CD4-positive, alpha-beta T cell (primary cell): ENCODE results near the gene PAK6. TPM values are rescaled to one million over a fixed set of nuclear protein-coding genes. Genes with fewer than 3 reads are reported as not detected.
A peak's percentile ranks its signal among the peaks of the same experiment; 100 is the strongest.

Experiments
- ATAC-seq: fragments of 200-7000 bp; cut with Tn5 transposase; one replicate; pipeline ENCODE4 v1.10.0; 2022; ENCODE audit warnings: mild to moderate bottlenecking; ENCODE audit not compliant: poor library complexity
- CTCF ChIA-PET: fragments of 350-600 bp; sonication (Branson Sonifier 250); formaldehyde crosslinking; loops from one replicate; lab custom pipeline; 2021; ENCODE audit warnings: antibody characterized with exemption, inconsistent platforms; lab: Charles Lee
- POLR2A ChIA-PET: fragments of 350-600 bp; sonication (Branson Sonifier 250); formaldehyde crosslinking; loops from one replicate; lab custom pipeline; 2021; ENCODE audit warnings: antibody characterized with exemption, inconsistent platforms; lab: Charles Lee
- DNase-seq, 14 experiments: peaks; one replicate each; pipeline ENCODE4 v3.0.0-alpha.2; 2013 to 2020; ENCODE audit warnings: mixed read lengths in 2 of 14
- H3K27ac ChIP-seq, 2 donors: one replicate each; pipeline versions ENCODE4 v1.5.1 to v1.7.0; 2013; ENCODE audit warnings: low read length in 2 of 2, low read depth in 1 of 2, mild to moderate bottlenecking in 1 of 2
- H3K27me3 ChIP-seq, 2 experiments: 1 replicate in 1 of 2; 2 replicates in 1 of 2; pipeline versions ENCODE4 v1.6.1 to v1.7.0; 2013; ENCODE audit warnings: low read length in 2 of 2, control low read depth in 1 of 2, mild to moderate bottlenecking in 1 of 2, moderate library complexity in 1 of 2; ENCODE audit not compliant: insufficient read depth in 2 of 2, control insufficient read depth in 1 of 2
- H3K36me3 ChIP-seq: one replicate; pipeline ENCODE4 v1.6.1; 2013; ENCODE audit warnings: low read length, control low read depth; ENCODE audit not compliant: insufficient read depth
- H3K4me1 ChIP-seq: one replicate; pipeline ENCODE4 v1.6.1; 2013; ENCODE audit warnings: low read length, control low read depth; ENCODE audit not compliant: insufficient read depth
- H3K4me3 ChIP-seq: one replicate; pipeline ENCODE4 v1.5.1; 2013; ENCODE audit warnings: mild to moderate bottlenecking, low read length, moderate library complexity
- H3K9me3 ChIP-seq, 2 experiments: 1 replicate in 1 of 2; 2 replicates in 1 of 2; pipeline versions ENCODE4 v1.6.1 to v1.7.0; 2013; ENCODE audit warnings: low read length in 2 of 2, mild to moderate bottlenecking in 2 of 2, control low read depth in 1 of 2, moderate library complexity in 1 of 2; ENCODE audit not compliant: control insufficient read depth in 1 of 2, insufficient read depth in 1 of 2
- H3K27ac Mint-ChIP-seq: one replicate; pipeline ENCODE4 v1.8.0; 2020; ENCODE audit warnings: mixed read lengths
- H3K27me3 Mint-ChIP-seq: one replicate; pipeline ENCODE4 v1.8.0; 2021; ENCODE audit warnings: mixed read lengths
- H3K36me3 Mint-ChIP-seq: one replicate; pipeline ENCODE4 v1.8.0; 2021; ENCODE audit warnings: low read depth, mixed read lengths
- H3K4me1 Mint-ChIP-seq: one replicate; pipeline ENCODE4 v1.8.0; 2021; ENCODE audit warnings: low read depth, mixed read lengths
- H3K4me3 Mint-ChIP-seq: one replicate; pipeline ENCODE4 v1.8.0; 2020; ENCODE audit warnings: mild to moderate bottlenecking, mixed read lengths
- H3K9me3 Mint-ChIP-seq: one replicate; pipeline ENCODE4 v1.8.0; 2020; ENCODE audit warnings: mixed read lengths
- intact Hi-C, 2 experiments: fragments of 100-400 bp; cut with DNase I in 1 of 2; cut with micrococcal nuclease in 1 of 2; formaldehyde crosslinking; loops; one replicate each; pipeline versions ENCODE4 v1.15.1 to v1.9.0; 2023 to 2025; cut with DNase I, micrococcal nuclease
- total RNA-seq, 174 experiments: library from RNA in 2 of 174; stranded (reverse) in 2 of 174; gene quantifications; one replicate each; pipeline ENCODE4 v1.2.3 and lab custom pipeline; 2021 to 2026
- TF ChIP-seq, protein P1 (sequence below): fragments of 200-600 bp; IDR thresholded peaks from one replicate; pipeline ENCODE4 v1.8.0; 2022; ENCODE audit warnings: antibody characterized with exemption, mild to moderate bottlenecking

PAK6 gene
- total RNA-seq, 2 experiments from 2014 or later: 0.34 to 0.36 TPM

DNA sequence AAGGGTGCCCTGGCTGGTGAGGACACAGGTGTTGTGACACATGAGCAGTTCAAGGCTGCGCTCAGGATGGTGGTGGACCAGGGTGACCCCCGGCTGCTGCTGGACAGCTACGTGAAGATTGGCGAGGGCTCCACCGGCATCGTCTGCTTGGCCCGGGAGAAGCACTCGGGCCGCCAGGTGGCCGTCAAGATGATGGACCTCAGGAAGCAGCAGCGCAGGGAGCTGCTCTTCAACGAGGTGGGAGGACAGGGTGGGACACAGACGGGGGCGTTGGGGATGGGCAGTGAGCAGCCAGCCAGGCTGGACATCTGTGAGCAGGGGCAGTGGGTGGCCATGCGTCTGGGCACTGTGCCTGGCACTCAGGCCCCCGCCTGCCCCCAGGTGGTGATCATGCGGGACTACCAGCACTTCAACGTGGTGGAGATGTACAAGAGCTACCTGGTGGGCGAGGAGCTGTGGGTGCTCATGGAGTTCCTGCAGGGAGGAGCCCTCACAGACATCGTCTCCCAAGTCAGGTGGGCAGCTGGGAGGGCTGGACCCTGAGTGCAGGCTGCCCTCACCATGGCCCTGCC lies 33.7 kb downstream of the PAK6 start:
- Histone ChIP-seq H3K9me3 (peaks cover 0 to 5% of the 10 kb centered on the region in 2 experiments), H3K36me3 (no peaks in the 10 kb centered on the region), H3K27me3 (peaks cover 2 to 3% of the 10 kb centered on the region in 2 experiments), H3K4me3 (no peak overlapping the region), H3K4me1 (peaks cover 7% of the 10 kb centered on the region), H3K27ac (no peak overlapping the region)
- ChIA-PET POLR2A (interaction anchor here (0.6 kb wide), 1 partner anchor 78 kb away, joined by 3 read pairs; no protein-coding TSS in a partner anchor), CTCF (interaction anchor here (0.6 to 3.5 kb wide), 3 partner anchors 55 to 226 kb away, joined by 3 to 46 read pairs (median 27); no protein-coding TSS in a partner anchor)
- no peak overlapping the region for H3K27ac Mint-ChIP-seq
- no peaks in the 10 kb centered on the region for H3K36me3 Mint-ChIP-seq
- no peaks in the 10 kb centered on the region for H3K9me3 Mint-ChIP-seq
- peaks cover 7% of the 10 kb centered on the region for H3K4me1 Mint-ChIP-seq
- ATAC-seq (peak; percentile 33), DNase-seq (no peak)
- H3K27me3 Mint-ChIP-seq: peaks cover 6% of the 10 kb centered on the region
- TF ChIP-seq, protein P1, sequence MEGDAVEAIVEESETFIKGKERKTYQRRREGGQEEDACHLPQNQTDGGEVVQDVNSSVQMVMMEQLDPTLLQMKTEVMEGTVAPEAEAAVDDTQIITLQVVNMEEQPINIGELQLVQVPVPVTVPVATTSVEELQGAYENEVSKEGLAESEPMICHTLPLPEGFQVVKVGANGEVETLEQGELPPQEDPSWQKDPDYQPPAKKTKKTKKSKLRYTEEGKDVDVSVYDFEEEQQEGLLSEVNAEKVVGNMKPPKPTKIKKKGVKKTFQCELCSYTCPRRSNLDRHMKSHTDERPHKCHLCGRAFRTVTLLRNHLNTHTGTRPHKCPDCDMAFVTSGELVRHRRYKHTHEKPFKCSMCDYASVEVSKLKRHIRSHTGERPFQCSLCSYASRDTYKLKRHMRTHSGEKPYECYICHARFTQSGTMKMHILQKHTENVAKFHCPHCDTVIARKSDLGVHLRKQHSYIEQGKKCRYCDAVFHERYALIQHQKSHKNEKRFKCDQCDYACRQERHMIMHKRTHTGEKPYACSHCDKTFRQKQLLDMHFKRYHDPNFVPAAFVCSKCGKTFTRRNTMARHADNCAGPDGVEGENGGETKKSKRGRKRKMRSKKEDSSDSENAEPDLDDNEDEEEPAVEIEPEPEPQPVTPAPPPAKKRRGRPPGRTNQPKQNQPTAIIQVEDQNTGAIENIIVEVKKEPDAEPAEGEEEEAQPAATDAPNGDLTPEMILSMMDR: no peak
- no peak overlapping the region for H3K4me3 Mint-ChIP-seq
- intact Hi-C loops: loop anchor here (5.0 to 10.0 kb wide), 3 partner anchors 385 to 1568 kb away; no protein-coding TSS in a partner anchor

DNA sequence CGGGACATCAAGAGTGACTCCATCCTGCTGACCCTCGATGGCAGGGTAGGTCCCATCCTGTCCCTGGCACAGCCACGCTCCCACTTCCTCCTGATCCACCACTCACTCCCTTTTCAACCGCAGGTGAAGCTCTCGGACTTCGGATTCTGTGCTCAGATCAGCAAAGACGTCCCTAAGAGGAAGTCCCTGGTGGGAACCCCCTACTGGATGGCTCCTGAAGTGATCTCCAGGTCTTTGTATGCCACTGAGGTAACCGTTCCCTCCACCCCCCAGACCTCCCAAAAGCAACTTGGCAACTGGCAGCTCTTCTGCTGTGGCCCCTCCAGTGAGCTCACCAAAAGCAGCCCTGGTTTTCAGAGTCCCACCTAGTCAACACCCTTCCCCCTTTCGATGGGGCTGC lies 34.6 kb downstream of the PAK6 start:
- intact Hi-C loops: loop anchor here (5.0 to 10.0 kb wide), 3 partner anchors 386 to 1569 kb away; no protein-coding TSS in a partner anchor
- TF ChIP-seq, protein P1: no peak
- H3K4me1 Mint-ChIP-seq: peaks cover 7% of the 10 kb centered on the region
- no peak overlapping the region for H3K27ac Mint-ChIP-seq
- ChIA-PET POLR2A (interaction anchor here (1.0 to 2.7 kb wide), 3 partner anchors 34 to 226 kb away, joined by 5 to 11 read pairs (median 11); partner anchors contain the start of gene PLCB2), CTCF (interaction anchor here (1.7 to 3.5 kb wide), 6 partner anchors 34 to 339 kb away, joined by 6 to 46 read pairs (median 14); partner anchors contain the start of genes EIF2AK4 and PLCB2)
- Histone ChIP-seq H3K4me1 (peaks cover 7% of the 10 kb centered on the region), H3K27ac (no peak overlapping the region), H3K4me3 (no peak overlapping the region), H3K9me3 (peaks cover 0 to 8% of the 10 kb centered on the region in 2 experiments), H3K27me3 (peaks cover 9 to 11% of the 10 kb centered on the region in 2 experiments), H3K36me3 (no peaks in the 10 kb centered on the region)
- peaks cover 12% of the 10 kb centered on the region for H3K27me3 Mint-ChIP-seq
- DNase-seq (no peak), ATAC-seq (no peak)
- no peaks in the 10 kb centered on the region for H3K9me3 Mint-ChIP-seq
- H3K4me3 Mint-ChIP-seq: no peak overlapping the region
- no peaks in the 10 kb centered on the region for H3K36me3 Mint-ChIP-seq

DNA sequence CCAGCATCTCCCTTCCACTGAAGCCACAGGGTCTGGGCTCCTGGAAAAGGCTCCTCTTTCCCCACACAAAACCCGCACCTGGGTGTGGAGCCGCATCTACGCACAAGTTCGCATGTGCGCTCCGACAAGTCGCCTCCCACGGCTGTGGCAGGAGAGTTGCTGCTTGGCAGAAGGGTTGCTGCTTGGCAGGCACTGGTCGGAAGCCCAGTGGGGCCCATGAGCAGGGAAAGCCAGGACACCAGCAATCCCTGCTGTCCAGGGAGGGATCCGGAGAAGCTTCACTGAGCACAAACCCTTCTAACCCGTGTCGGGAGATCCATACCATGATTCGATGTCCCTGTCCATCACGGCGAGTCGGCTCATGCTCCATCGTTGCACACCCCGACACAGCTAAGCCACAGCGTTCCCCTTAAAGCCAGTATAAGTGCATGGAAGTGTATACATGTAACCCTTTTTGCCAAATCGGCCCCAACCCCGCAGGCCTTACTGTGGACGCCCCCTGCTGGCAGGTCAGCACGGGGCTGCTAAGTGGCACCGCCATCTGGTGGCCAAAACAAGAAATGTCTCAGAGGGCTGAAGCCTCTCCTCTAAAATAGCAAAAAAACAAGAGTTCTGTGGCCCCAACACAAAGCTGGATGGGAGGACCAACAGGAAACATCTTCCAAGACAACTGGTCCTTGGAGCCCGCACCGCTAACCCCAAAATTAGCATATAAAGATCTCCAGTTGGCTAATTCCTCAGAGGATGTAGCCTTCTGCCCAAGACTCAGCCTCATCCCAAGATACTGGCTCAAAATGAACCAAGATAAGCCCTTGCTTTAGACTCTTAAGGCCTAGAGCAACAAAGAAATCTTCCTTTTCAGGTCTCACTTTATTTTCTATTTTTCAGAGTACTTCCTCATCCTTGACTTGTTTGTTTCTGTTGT lies 35.7 kb downstream of the PAK6 start:
- intact Hi-C loops: loop anchor here (1.0 to 10.0 kb wide), 10 partner anchors 32 to 1570 kb away; partner anchors contain the start of genes PLCB2 (in 1 of the 2) and SRP14 (in 1 of the 2)
- Mint-ChIP-seq H3K4me1 (peaks cover 12% of the 10 kb centered on the region), H3K4me3 (no peak overlapping the region), H3K27me3 (peaks cover 23% of the 10 kb centered on the region), H3K36me3 (no peaks in the 10 kb centered on the region), H3K9me3 (no peaks in the 10 kb centered on the region), H3K27ac (no peak overlapping the region)
- CTCF ChIA-PET: interaction anchor here (0.5 to 3.5 kb wide), 33 partner anchors 8 to 489 kb away, joined by 3 to 46 read pairs (median 4); partner anchors contain the start of genes ANKRD63, EIF2AK4, INAFM2 and PLCB2
- no peaks in the 10 kb centered on the region for H3K36me3 ChIP-seq
- no peak overlapping the region for H3K4me3 ChIP-seq
- POLR2A ChIA-PET: interaction anchor here (0.6 to 2.7 kb wide), 6 partner anchors 33 to 487 kb away, joined by 3 to 11 read pairs (median 6); partner anchors contain the start of gene PLCB2
- H3K4me1 ChIP-seq: peaks cover 12% of the 10 kb centered on the region
- ATAC-seq (peak; percentile 89), DNase-seq (peak; percentile 78 to 94 (median 86))
- H3K27me3 ChIP-seq: peaks cover 18 to 19% of the 10 kb centered on the region in 2 experiments
- peaks cover 0 to 8% of the 10 kb centered on the region in 2 experiments for H3K9me3 ChIP-seq
- no peak overlapping the region for H3K27ac ChIP-seq
- TF ChIP-seq, protein P1: peak; percentile 100
